HepG2 (cell line): Measurements from ENCODE around the gene COQ6. TPM values are rescaled to one million over a fixed set of nuclear protein-coding genes. Genes with fewer than 3 reads are reported as not detected.

Source experiments
- AGO1 ChIP-seq: fragments of 200-400 bp; formaldehyde crosslinking; IDR thresholded peaks from 2 replicates; pipeline ENCODE4 v1.6.1; 2017; ENCODE audit warnings: mild to moderate bottlenecking, low read depth, low read length, moderate library complexity; ENCODE audit not compliant: poor library complexity, severe bottlenecking
- FOSL1 ChIP-seq: sonication (generic); formaldehyde crosslinking; IDR thresholded peaks from 2 replicates; pipeline ENCODE4 v1.9.0; 2021; ENCODE audit warnings: missing genetic modification reagents, borderline replicate concordance
- FOSL2 ChIP-seq: sonication (generic); formaldehyde crosslinking; IDR thresholded peaks from 2 replicates; pipeline ENCODE4 v1.4.0; 2020; ENCODE audit warnings: missing genetic modification reagents
- IRX3 ChIP-seq: sonication (generic); formaldehyde crosslinking; IDR thresholded peaks from 2 replicates; pipeline ENCODE4 v1.8.1; 2023; ENCODE audit warnings: mild to moderate bottlenecking, low read depth, missing genetic modification reagents, borderline replicate concordance
- LCORL ChIP-seq, 2 experiments: fragments of 450-650 bp in 1 of 2; sonication (generic) in 1 of 2; formaldehyde crosslinking in 1 of 2; IDR thresholded peaks; 2 replicates each; pipeline versions ENCODE4 v1.5.0 to v1.6.1; 2017 to 2020; ENCODE audit warnings: antibody characterized with exemption in 1 of 2, missing genetic modification reagents in 1 of 2
- NR2F2 ChIP-seq: IDR thresholded peaks from 2 replicates; pipeline ENCODE4 v1.6.1; 2012; ENCODE audit warnings: low read depth, inconsistent platforms, borderline replicate concordance
- REL ChIP-seq: sonication (generic); formaldehyde crosslinking; conservative IDR thresholded peaks from 2 replicates; pipeline ENCODE4 v1.8.0; 2022; ENCODE audit warnings: mild to moderate bottlenecking, missing genetic modification reagents, moderate library complexity
- RXRB ChIP-seq: IDR thresholded peaks from 2 replicates; pipeline ENCODE4 v1.6.1; 2016; ENCODE audit warnings: borderline replicate concordance, missing genetic modification reagents, missing compliant biosample characterization
- SOX5 ChIP-seq: IDR thresholded peaks from 2 replicates; pipeline ENCODE4 v1.6.1; 2016; ENCODE audit warnings: borderline replicate concordance
- ZC3H4 ChIP-seq: sonication (generic); formaldehyde crosslinking; IDR thresholded peaks from 2 replicates; pipeline ENCODE4 v1.4.0; 2020; ENCODE audit warnings: missing genetic modification reagents, borderline replicate concordance
- ZMYM3 ChIP-seq: sonication (generic); formaldehyde crosslinking; IDR thresholded peaks from 2 replicates; pipeline ENCODE4 v1.5.1; 2020; ENCODE audit warnings: mild to moderate bottlenecking, missing genetic modification reagents
- ZMYM4 ChIP-seq: sonication (generic); formaldehyde crosslinking; IDR thresholded peaks from 2 replicates; pipeline ENCODE4 v1.8.1; 2023; ENCODE audit warnings: mild to moderate bottlenecking, missing genetic modification reagents
- ZNF224 ChIP-seq: sonication (generic); formaldehyde crosslinking; IDR thresholded peaks from 2 replicates; pipeline ENCODE4 v1.5.0; 2020; ENCODE audit warnings: mild to moderate bottlenecking, missing genetic modification reagents
- ZNF670 ChIP-seq: sonication (generic); formaldehyde crosslinking; IDR thresholded peaks from 2 replicates; pipeline ENCODE4 v1.8.0; 2022; ENCODE audit warnings: mild to moderate bottlenecking, missing genetic modification reagents, borderline replicate concordance
- ZNF672 ChIP-seq: sonication (generic); formaldehyde crosslinking; IDR thresholded peaks from 2 replicates; pipeline ENCODE4 v1.8.1; 2022; ENCODE audit warnings: missing genetic modification reagents
- ZNF709 ChIP-seq: sonication (generic); formaldehyde crosslinking; IDR thresholded peaks from 2 replicates; pipeline ENCODE4 v1.5.0; 2020; ENCODE audit warnings: mild to moderate bottlenecking, missing genetic modification reagents
- polyA plus RNA-seq, 8 experiments: library from polyadenylated mRNA; depleted of rRNA in 3 of 8; stranded (reverse) in 7 of 8; unstranded in 1 of 8; fragments of >200 nt; fragmentation: Illumina TruSeq in 4 of 8; extraction: Trizol in 4 of 8; gene quantifications; 2 replicates each; pipeline versions ENCODE4 v1.2.1 to v1.2.3, GENCODE V29; 2011 to 2016; ENCODE audit warnings: low read depth in 4 of 8, missing spikeins in 1 of 8, mixed read lengths in 1 of 8; ENCODE audit not compliant: insufficient read depth in 1 of 8
- total RNA-seq, 5 experiments: library from RNA; depleted of rRNA; stranded (reverse); fragments of >200 nt; fragmentation: Illumina TruSeq; extraction: Trizol; gene quantifications; 2 replicates each; pipeline ENCODE4 v1.2.3, GENCODE V29; 2016; ENCODE audit warnings: low read depth in 1 of 5
- TF ChIP-seq, protein P1 (sequence below): sonication (generic); formaldehyde crosslinking; IDR thresholded peaks from 2 replicates; pipeline ENCODE4 v1.4.0; 2020; ENCODE audit warnings: missing genetic modification reagents
- TF ChIP-seq, protein P2 (sequence below): sonication (generic); formaldehyde crosslinking; IDR thresholded peaks from 2 replicates; pipeline ENCODE4 v1.4.0; 2020; ENCODE audit warnings: missing genetic modification reagents, mild to moderate bottlenecking, borderline replicate concordance
- TF ChIP-seq, protein P3 (sequence below): sonication (generic); formaldehyde crosslinking; IDR thresholded peaks from 2 replicates; pipeline ENCODE4 v1.9.0; 2022; ENCODE audit warnings: low read depth, missing genetic modification reagents
- TF ChIP-seq, protein P4 (sequence below): sonication (generic); formaldehyde crosslinking; conservative IDR thresholded peaks from 2 replicates; pipeline ENCODE4 v1.4.0; 2020; ENCODE audit warnings: missing genetic modification reagents
- TF ChIP-seq, protein P5 (sequence below): IDR thresholded peaks from 2 replicates; pipeline ENCODE4 v1.6.1; 2016; ENCODE audit warnings: missing biosample characterization, missing genetic modification reagents, low read depth

The COQ6 gene
- total and polyA plus RNA-seq, 2 of the 13 experiments (the other 11 are each of a cell fraction or from before 2014, with no cell fraction given), result 18.9 to 34.7 TPM

DNA sequence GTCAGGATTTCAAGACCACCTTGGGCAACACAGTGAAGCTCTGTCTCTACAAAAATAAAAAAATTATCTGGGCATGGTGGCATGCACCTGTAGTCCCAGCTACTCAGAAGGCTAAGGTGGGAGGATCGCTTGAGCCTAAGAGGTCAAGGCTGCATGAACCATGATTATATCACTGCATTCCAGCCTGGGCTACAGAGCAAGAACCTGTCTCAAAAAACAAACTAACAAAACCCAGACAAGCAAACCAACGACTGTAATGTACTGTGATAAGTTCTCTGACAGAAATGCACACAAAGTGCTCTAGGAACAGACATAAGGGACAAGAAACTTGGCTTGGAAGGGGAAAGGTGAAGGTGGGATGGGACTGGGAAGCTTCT is 46.6 kb downstream of the COQ6 start (continued):
- TF ChIP-seq, protein P1, sequence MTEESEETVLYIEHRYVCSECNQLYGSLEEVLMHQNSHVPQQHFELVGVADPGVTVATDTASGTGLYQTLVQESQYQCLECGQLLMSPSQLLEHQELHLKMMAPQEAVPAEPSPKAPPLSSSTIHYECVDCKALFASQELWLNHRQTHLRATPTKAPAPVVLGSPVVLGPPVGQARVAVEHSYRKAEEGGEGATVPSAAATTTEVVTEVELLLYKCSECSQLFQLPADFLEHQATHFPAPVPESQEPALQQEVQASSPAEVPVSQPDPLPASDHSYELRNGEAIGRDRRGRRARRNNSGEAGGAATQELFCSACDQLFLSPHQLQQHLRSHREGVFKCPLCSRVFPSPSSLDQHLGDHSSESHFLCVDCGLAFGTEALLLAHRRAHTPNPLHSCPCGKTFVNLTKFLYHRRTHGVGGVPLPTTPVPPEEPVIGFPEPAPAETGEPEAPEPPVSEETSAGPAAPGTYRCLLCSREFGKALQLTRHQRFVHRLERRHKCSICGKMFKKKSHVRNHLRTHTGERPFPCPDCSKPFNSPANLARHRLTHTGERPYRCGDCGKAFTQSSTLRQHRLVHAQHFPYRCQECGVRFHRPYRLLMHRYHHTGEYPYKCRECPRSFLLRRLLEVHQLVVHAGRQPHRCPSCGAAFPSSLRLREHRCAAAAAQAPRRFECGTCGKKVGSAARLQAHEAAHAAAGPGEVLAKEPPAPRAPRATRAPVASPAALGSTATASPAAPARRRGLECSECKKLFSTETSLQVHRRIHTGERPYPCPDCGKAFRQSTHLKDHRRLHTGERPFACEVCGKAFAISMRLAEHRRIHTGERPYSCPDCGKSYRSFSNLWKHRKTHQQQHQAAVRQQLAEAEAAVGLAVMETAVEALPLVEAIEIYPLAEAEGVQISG (CRISPR knock-in tag), result 0 out of 2 replicates have a peak, but pooled peaks have one; percentile 22
- no peak for TF ChIP-seq LCORL (IDR thresholded peaks at IDR 0.05)
- peak; percentile 61; the same call in 1 of the 2 replicates for TF ChIP-seq LCORL (CRISPR knock-in tag; IDR thresholded peaks at IDR 0.05)
- TF ChIP-seq ZNF224 (CRISPR knock-in tag), result no peak
- no peak for TF ChIP-seq IRX3
- TF ChIP-seq, protein P2, sequence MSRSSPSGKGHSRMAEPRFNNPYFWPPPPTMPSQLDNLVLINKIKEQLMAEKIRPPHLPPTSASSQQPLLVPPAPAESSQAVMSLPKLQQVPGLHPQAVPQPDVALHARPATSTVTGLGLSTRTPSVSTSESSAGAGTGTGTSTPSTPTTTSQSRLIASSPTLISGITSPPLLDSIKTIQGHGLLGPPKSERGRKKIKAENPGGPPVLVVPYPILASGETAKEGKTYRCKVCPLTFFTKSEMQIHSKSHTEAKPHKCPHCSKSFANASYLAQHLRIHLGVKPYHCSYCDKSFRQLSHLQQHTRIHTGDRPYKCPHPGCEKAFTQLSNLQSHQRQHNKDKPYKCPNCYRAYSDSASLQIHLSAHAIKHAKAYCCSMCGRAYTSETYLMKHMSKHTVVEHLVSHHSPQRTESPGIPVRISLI, result peak; percentile 69; the same call in 1 of the 2 replicates
- TF ChIP-seq ZNF670 (CRISPR knock-in tag), result peak; percentile 63; the same call in 1 of the 2 replicates
- 0 out of 2 replicates have a peak, but pooled peaks have one; percentile 27 for TF ChIP-seq ZMYM3
- no peak; the same call in 1 of the 2 replicates for TF ChIP-seq ZNF709 (CRISPR knock-in tag)
- 0 out of 2 replicates have a peak, but pooled peaks have one; percentile 55 for TF ChIP-seq ZC3H4 (CRISPR knock-in tag)
- no peak for TF ChIP-seq REL (CRISPR knock-in tag)
- TF ChIP-seq FOSL1, result no peak
- TF ChIP-seq FOSL2, result peak; percentile 77
- TF ChIP-seq, protein P3, sequence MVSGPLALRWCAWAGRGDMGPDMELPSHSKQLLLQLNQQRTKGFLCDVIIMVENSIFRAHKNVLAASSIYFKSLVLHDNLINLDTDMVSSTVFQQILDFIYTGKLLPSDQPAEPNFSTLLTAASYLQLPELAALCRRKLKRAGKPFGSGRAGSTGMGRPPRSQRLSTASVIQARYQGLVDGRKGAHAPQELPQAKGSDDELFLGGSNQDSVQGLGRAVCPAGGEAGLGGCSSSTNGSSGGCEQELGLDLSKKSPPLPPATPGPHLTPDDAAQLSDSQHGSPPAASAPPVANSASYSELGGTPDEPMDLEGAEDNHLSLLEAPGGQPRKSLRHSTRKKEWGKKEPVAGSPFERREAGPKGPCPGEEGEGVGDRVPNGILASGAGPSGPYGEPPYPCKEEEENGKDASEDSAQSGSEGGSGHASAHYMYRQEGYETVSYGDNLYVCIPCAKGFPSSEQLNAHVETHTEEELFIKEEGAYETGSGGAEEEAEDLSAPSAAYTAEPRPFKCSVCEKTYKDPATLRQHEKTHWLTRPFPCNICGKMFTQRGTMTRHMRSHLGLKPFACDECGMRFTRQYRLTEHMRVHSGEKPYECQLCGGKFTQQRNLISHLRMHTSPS (CRISPR knock-in tag), result peak; percentile 53; the same call in 1 of the 2 replicates
- no peak for TF ChIP-seq ZNF672 (CRISPR knock-in tag)
- TF ChIP-seq AGO1, result no peak
- TF ChIP-seq RXRB (CRISPR knock-in tag), result peak; percentile 81; the same call in 1 of the 2 replicates
- TF ChIP-seq NR2F2, result peak; percentile 88
- TF ChIP-seq, protein P4, sequence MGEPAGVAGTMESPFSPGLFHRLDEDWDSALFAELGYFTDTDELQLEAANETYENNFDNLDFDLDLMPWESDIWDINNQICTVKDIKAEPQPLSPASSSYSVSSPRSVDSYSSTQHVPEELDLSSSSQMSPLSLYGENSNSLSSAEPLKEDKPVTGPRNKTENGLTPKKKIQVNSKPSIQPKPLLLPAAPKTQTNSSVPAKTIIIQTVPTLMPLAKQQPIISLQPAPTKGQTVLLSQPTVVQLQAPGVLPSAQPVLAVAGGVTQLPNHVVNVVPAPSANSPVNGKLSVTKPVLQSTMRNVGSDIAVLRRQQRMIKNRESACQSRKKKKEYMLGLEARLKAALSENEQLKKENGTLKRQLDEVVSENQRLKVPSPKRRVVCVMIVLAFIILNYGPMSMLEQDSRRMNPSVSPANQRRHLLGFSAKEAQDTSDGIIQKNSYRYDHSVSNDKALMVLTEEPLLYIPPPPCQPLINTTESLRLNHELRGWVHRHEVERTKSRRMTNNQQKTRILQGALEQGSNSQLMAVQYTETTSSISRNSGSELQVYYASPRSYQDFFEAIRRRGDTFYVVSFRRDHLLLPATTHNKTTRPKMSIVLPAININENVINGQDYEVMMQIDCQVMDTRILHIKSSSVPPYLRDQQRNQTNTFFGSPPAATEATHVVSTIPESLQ (CRISPR knock-in tag), result no peak
- TF ChIP-seq, protein P5, sequence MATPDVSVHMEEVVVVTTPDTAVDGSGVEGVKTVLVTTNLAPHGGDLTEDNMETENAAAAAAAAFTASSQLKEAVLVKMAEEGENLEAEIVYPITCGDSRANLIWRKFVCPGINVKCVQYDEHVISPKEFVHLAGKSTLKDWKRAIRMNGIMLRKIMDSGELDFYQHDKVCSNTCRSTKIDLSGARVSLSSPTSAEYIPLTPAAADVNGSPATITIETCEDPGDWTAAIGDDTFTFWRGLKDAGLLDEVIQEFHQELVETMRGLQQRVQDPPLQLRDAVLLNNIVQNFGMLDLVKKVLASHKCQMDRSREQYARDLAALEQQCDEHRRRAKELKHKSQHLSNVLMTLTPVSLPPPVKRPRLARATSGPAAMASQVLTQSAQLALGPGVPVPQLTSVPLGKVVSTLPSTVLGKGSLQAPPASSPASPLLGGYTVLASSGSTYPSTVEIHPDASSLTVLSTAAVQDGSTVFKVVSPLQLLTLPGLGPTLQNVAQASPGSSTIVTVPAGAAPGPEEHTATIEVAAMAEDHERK (CRISPR knock-in tag), result no peak
- TF ChIP-seq SOX5 (CRISPR knock-in tag), result peak; percentile 65; the same call in 1 of the 2 replicates
- peak; percentile 38; the same call in 1 of the 2 replicates for TF ChIP-seq ZMYM4
